Hepatocyte (in vitro differentiated cells): ENCODE data around the gene PCBP3. TPM values are rescaled to one million over a fixed set of nuclear protein-coding genes. Genes with fewer than 3 reads are reported as not detected.

Experiments used
- DNase-seq: peaks from one replicate; pipeline ENCODE4 v3.0.0-alpha.2; 2016; ENCODE audit warnings: low spot score
- H2AFZ ChIP-seq: fragments of 200-600 bp; sonication (generic); 2 replicates; pipeline ENCODE4 v1.6.0; 2016; ENCODE audit warnings: antibody characterized with exemption, mild to moderate bottlenecking
- H3K27ac ChIP-seq: fragments of 200-600 bp; sonication (generic); 2 replicates; pipeline ENCODE4 v1.5.1; 2016; ENCODE audit warnings: mild to moderate bottlenecking
- H3K27me3 ChIP-seq: fragments of 200-600 bp; sonication (generic); 2 replicates; pipeline ENCODE4 v1.6.1; 2016
- H3K36me3 ChIP-seq: fragments of 200-600 bp; sonication (generic); replicated peaks from 2 replicates; pipeline ENCODE4 v1.5.1; 2016; ENCODE audit warnings: low read depth; ENCODE audit not compliant: insufficient read depth
- H3K4me1 ChIP-seq: fragments of 200-600 bp; sonication (generic); 2 replicates; pipeline ENCODE4 v1.5.1; 2016; ENCODE audit warnings: mild to moderate bottlenecking, moderate library complexity; ENCODE audit not compliant: insufficient read depth
- H3K4me2 ChIP-seq: fragments of 200-600 bp; sonication (generic); 2 replicates; pipeline ENCODE4 v1.6.0; 2016
- H3K4me3 ChIP-seq: fragments of 200-600 bp; sonication (generic); 2 replicates; pipeline ENCODE4 v1.5.1; 2016; ENCODE audit warnings: mild to moderate bottlenecking
- H3K79me2 ChIP-seq: fragments of 200-600 bp; sonication (generic); 2 replicates; pipeline ENCODE4 v1.6.0; 2017; ENCODE audit warnings: mild to moderate bottlenecking
- H3K9me2 ChIP-seq: fragments of 200-600 bp; sonication (generic); replicated peaks from 2 replicates; pipeline ENCODE4 v1.6.0; 2017; ENCODE audit warnings: mild to moderate bottlenecking; ENCODE audit not compliant: insufficient read depth
- H3K9me3 ChIP-seq: fragments of 200-600 bp; sonication (generic); 2 replicates; pipeline ENCODE4 v1.5.1; 2016; ENCODE audit warnings: low read depth, mild to moderate bottlenecking
- H4K20me1 ChIP-seq: fragments of 200-600 bp; sonication (generic); 2 replicates; pipeline ENCODE4 v1.6.0; 2016; ENCODE audit warnings: mild to moderate bottlenecking; ENCODE audit not compliant: insufficient read depth, poor library complexity, severe bottlenecking
- CTCF ChIP-seq: fragments of 200-600 bp; sonication (generic); IDR thresholded peaks from 2 replicates; pipeline ENCODE4 v1.5.1; 2016; ENCODE audit warnings: antibody characterized with exemption, mild to moderate bottlenecking; ENCODE audit not compliant: poor library complexity
- EZH2 ChIP-seq: fragments of 200-600 bp; sonication (generic); IDR thresholded peaks from 2 replicates; pipeline ENCODE4 v1.6.1; 2016; ENCODE audit warnings: antibody characterized with exemption, mild to moderate bottlenecking, borderline replicate concordance
- EZH2phosphoT487 ChIP-seq: fragments of 200-600 bp; sonication (generic); IDR thresholded peaks from one replicate; pipeline ENCODE4 v1.6.1; 2018; ENCODE audit warnings: antibody characterized with exemption, mild to moderate bottlenecking, low read depth, moderate library complexity; ENCODE audit not compliant: unreplicated experiment, severe bottlenecking
- WGBS: methylation state at CpG from one replicate; pipeline ENCODE4 v1.1.6; 2016; ENCODE audit warnings: low lambda C conversion rate; ENCODE audit errors: missing lambda C conversion rate; 5-methylcytosine and 5-hydroxymethylcytosine counted together
- polyA plus RNA-seq: library from polyadenylated mRNA; unstranded; fragments of >200 nt; fragmentation: Nextera tagmentation; extraction: Ambion mirVana; gene quantifications from 2 replicates; pipeline ENCODE4 v1.2.1, GENCODE V29; 2016
- total RNA-seq: library from RNA; depleted of rRNA; stranded (reverse); fragments of >200 nt; gene quantifications from 2 replicates; pipeline ENCODE4 v1.2.3, GENCODE V29; 2014

Gene PCBP3
- total and polyA plus RNA-seq, 2 experiments from 2014 or later = 3.1 to 8.8 TPM

- Histone ChIP-seq H3K27me3 (no peaks in the 10 kb centered on the region), H3K9me3 (no peaks in the 10 kb centered on the region), H3K4me2 (no peak overlapping the region), H3K36me3 (no peaks in the 10 kb centered on the region), H3K9me2 (no peaks in the 10 kb centered on the region), H2AFZ (no peak overlapping the region), H3K4me3 (no peak overlapping the region), H3K4me1 (no peaks in the 10 kb centered on the region), H4K20me1 (no peaks in the 10 kb centered on the region), H3K27ac (no peak overlapping the region), H3K79me2 (no peaks in the 10 kb centered on the region)
- no peak for TF ChIP-seq EZH2phosphoT487
- no peak for TF ChIP-seq CTCF
- TF ChIP-seq EZH2 = no peak
- 84% methylated on average over 3 of the region's 3 CpGs for WGBS
- DNase-seq = no peak
Measured at GRCh38 chr21:45934554-45934953, 291.0 kb downstream of the PCBP3 start.

GRCh38 chr21:45935628-45936027, 292.1 kb downstream of the PCBP3 start:
- no peak for DNase-seq
- H3K4me2 ChIP-seq = no peak overlapping the region
- H3K9me2 ChIP-seq = no peaks in the 10 kb centered on the region
- no peak overlapping the region for H3K4me3 ChIP-seq
- no peaks in the 10 kb centered on the region for H3K27me3 ChIP-seq
- no peaks in the 10 kb centered on the region for H3K4me1 ChIP-seq
- TF ChIP-seq CTCF (no peak), EZH2 (no peak)
- H3K79me2 ChIP-seq = no peaks in the 10 kb centered on the region
- H3K27ac ChIP-seq = no peak overlapping the region
- no peaks in the 10 kb centered on the region for H3K36me3 ChIP-seq
- no peaks in the 10 kb centered on the region for H4K20me1 ChIP-seq
- WGBS = 95% methylated on average over 3 of the region's 3 CpGs
- no peak overlapping the region for H2AFZ ChIP-seq
- H3K9me3 ChIP-seq = no peaks in the 10 kb centered on the region

- no peaks in the 10 kb centered on the region for H3K27me3 ChIP-seq
- DNase-seq = no peak
- H2AFZ ChIP-seq = no peak overlapping the region
- no peaks in the 10 kb centered on the region for H3K9me3 ChIP-seq
- TF ChIP-seq EZH2phosphoT487 = no peak
- TF ChIP-seq EZH2 = no peak
- TF ChIP-seq CTCF = no peak
- no peak overlapping the region for H3K4me3 ChIP-seq
- H3K36me3 ChIP-seq = no peaks in the 10 kb centered on the region
- H3K4me2 ChIP-seq = no peak overlapping the region
- 84% methylated on average over 17 of the region's 17 CpGs for WGBS
- no peak overlapping the region for H3K27ac ChIP-seq
- no peaks in the 10 kb centered on the region for H4K20me1 ChIP-seq
- H3K4me1 ChIP-seq = no peaks in the 10 kb centered on the region
- no peaks in the 10 kb centered on the region for H3K9me2 ChIP-seq
- no peaks in the 10 kb centered on the region for H3K79me2 ChIP-seq
Measured at GRCh38 chr21:45937721-45938452, 294.4 kb downstream of the PCBP3 start.

DNA sequence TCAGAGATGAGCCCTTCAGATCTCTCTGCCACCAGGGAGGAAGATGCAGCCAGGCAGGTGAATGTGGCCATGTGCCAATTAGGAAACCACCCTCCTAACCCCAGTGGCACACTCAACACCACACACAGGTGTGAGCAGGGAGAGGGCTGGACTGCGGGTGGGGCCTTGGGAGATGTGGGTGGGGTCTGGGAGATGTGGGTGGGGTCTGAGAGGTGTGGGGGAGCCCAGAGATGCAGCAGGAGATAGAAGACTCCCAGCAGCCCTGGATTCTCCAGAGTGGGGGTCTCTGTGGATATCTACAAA, 294.9 kb downstream of the PCBP3 start:
- 71% methylated on average over 1 of the region's 1 CpG for WGBS
- Histone ChIP-seq H3K27ac (no peak overlapping the region), H3K36me3 (no peaks in the 10 kb centered on the region), H2AFZ (no peak overlapping the region), H4K20me1 (no peaks in the 10 kb centered on the region), H3K9me3 (no peaks in the 10 kb centered on the region), H3K9me2 (no peaks in the 10 kb centered on the region), H3K4me2 (no peak overlapping the region), H3K79me2 (no peaks in the 10 kb centered on the region), H3K27me3 (no peaks in the 10 kb centered on the region), H3K4me1 (no peaks in the 10 kb centered on the region), H3K4me3 (no peak overlapping the region)
- TF ChIP-seq EZH2 (no peak), CTCF (no peak), EZH2phosphoT487 (no peak)
- DNase-seq = no peak
